Stimulated activated CD4-positive, alpha-beta T cell treated with anti-CD3 and anti-CD28 coated beads, Interleukin-2, amount 100 ng/mL, for 4 hours (primary cell): ENCODE data around the gene LDLRAD4.

Source experiments
- DNase-seq: peaks from one replicate; pipeline ENCODE4 v3.0.0-alpha.2; 2020; ENCODE audit warnings: low read depth

LDLRAD4 gene

GRCh38 chr18:13218368-13218991 lies at the start of gene LDLRAD4:
Gene LDLRAD4 (plus strand): TSS chr18:13218760.
- no peak for DNase-seq

GRCh38 chr18:13173578-13174145 lies 44.9 kb upstream of the LDLRAD4 start:
- no peak for DNase-seq

GRCh38 chr18:13175266-13175665 lies 43.3 kb upstream of the LDLRAD4 start:
- DNase-seq, result no peak

- DNase-seq, result no peak
Measured at GRCh38 chr18:13175754-13176210, 42.8 kb upstream of the LDLRAD4 start.

GRCh38 chr18:13176847-13177246 lies 41.7 kb upstream of the LDLRAD4 start:
- DNase-seq, result no peak

- no peak for DNase-seq
Measured at GRCh38 chr18:13178197-13178596, 40.4 kb upstream of the LDLRAD4 start.

GRCh38 chr18:13178976-13179375 lies 39.6 kb upstream of the LDLRAD4 start:
- no peak for DNase-seq

- no peak for DNase-seq
Measured at GRCh38 chr18:13179566-13180113, 38.9 kb upstream of the LDLRAD4 start.

- no peak for DNase-seq
Measured at GRCh38 chr18:13180614-13181375, 37.8 kb upstream of the LDLRAD4 start.

GRCh38 chr18:13181765-13182164 lies 36.8 kb upstream of the LDLRAD4 start:
- no peak for DNase-seq

- DNase-seq, result no peak
Measured at GRCh38 chr18:13183359-13183758, 35.2 kb upstream of the LDLRAD4 start.

GRCh38 chr18:13183790-13184189 lies 34.8 kb upstream of the LDLRAD4 start:
- DNase-seq, result no peak

- DNase-seq, result no peak
Measured at GRCh38 chr18:13184396-13184795, 34.2 kb upstream of the LDLRAD4 start.

GRCh38 chr18:13185675-13186198 lies 32.8 kb upstream of the LDLRAD4 start:
- DNase-seq, result no peak

GRCh38 chr18:13186687-13187086 lies 31.9 kb upstream of the LDLRAD4 start:
- no peak for DNase-seq

- DNase-seq, result no peak
Measured at GRCh38 chr18:13187498-13187897, 31.1 kb upstream of the LDLRAD4 start.

- DNase-seq, result no peak
Measured at GRCh38 chr18:13191031-13191430, 27.5 kb upstream of the LDLRAD4 start.

GRCh38 chr18:13191779-13192178 lies 26.8 kb upstream of the LDLRAD4 start:
- DNase-seq, result no peak

GRCh38 chr18:13192970-13193369 lies 25.6 kb upstream of the LDLRAD4 start:
- DNase-seq, result no peak

- DNase-seq, result no peak
Measured at GRCh38 chr18:13194239-13194638, 24.3 kb upstream of the LDLRAD4 start.

GRCh38 chr18:13198701-13199100 lies 19.9 kb upstream of the LDLRAD4 start:
- no peak for DNase-seq

- DNase-seq, result no peak
Measured at GRCh38 chr18:13199169-13199568, 19.4 kb upstream of the LDLRAD4 start.

- no peak for DNase-seq
Measured at GRCh38 chr18:13201292-13201691, 17.3 kb upstream of the LDLRAD4 start.
